ENCODE measurements around the gene RPL37A. TPM values are rescaled to one million over a fixed set of nuclear protein-coding genes. Genes with fewer than 3 reads are reported as not detected.

The RPL37A gene
- total and polyA plus RNA-seq, 2 of the 4 experiments (the other 2 are of a cell fraction) = 341 to 1,572 TPM

- in situ Hi-C loops (cut with MboI; ENCODE audit: low sequenced_read_pairs) = no loop called here
- dilution Hi-C loops (cut with HindIII; ENCODE audit: low sequenced_read_pairs, unreplicated experiment) = no loop called here
- BruUV-seq (replicated peaks) = no TSS peak
- no peak overlapping the region for H2BK120ac ChIP-seq (ENCODE audit: low read depth, low read length)
- no peak overlapping the region for H3K23ac ChIP-seq (ENCODE audit: low read depth, low read length)
- intact Hi-C loops (cut with micrococcal nuclease) = no loop called here
- WGBS, 2 experiments (ENCODE audit: extremely low coverage in 2 of 2, insufficient read length in 1 of 2) = no CpG with 5 or more reads among the region's 3 CpGs
- H3K9ac ChIP-seq (ENCODE audit: low read depth, low read length) = no peak overlapping the region
- CTCF ChIA-PET = no interaction called here
- H3K14ac ChIP-seq (replicated peaks; ENCODE audit: low read depth, low read length) = no peak overlapping the region
- no peak overlapping the region for H4K8ac ChIP-seq (ENCODE audit: low read depth in 2 of 2, low read length in 2 of 2)
- H3K27ac ChIP-seq (ENCODE audit: insufficient read depth, low read length) = no peak overlapping the region
- H2AK9ac ChIP-seq (replicated peaks; ENCODE audit: low read depth, low read length, poor library complexity) = no peak overlapping the region
- no peak for TF ChIP-seq CEBPB (IDR thresholded peaks at IDR 0.05; ENCODE audit: low read depth, low read length)
- TF ChIP-seq MXI1 (IDR thresholded peaks at IDR 0.05; ENCODE audit: borderline replicate concordance, low read depth, low read length) = no peak
- no peak for TF ChIP-seq MAFK (IDR thresholded peaks at IDR 0.05; ENCODE audit: low read depth, low read length)
- no peak for TF ChIP-seq RFX5 (IDR thresholded peaks at IDR 0.05; ENCODE audit: low read depth, low read length)
- no peak for TF ChIP-seq CTCF (conservative IDR thresholded peaks at IDR 0.05; ENCODE audit: low read depth, low read length)
- no peak for TF ChIP-seq SMC3 (IDR thresholded peaks at IDR 0.05; ENCODE audit: low read depth, low read length)
- TF ChIP-seq CHD1 (IDR thresholded peaks at IDR 0.05; ENCODE audit: low read depth, low read length) = no peak
- TF ChIP-seq MAZ (IDR thresholded peaks at IDR 0.05; ENCODE audit: borderline replicate concordance, low read depth, low read length) = no peak
- TF ChIP-seq FOS (IDR thresholded peaks at IDR 0.05; ENCODE audit: low read depth, low read length) = no peak
- no peak for TF ChIP-seq ELK1 (IDR thresholded peaks at IDR 0.05; ENCODE audit: borderline replicate concordance, low read depth, low read length)
- no peak for TF ChIP-seq USF2 (IDR thresholded peaks at IDR 0.05; ENCODE audit: low read depth, low read length)
- no peak for TF ChIP-seq NFE2L2 (IDR thresholded peaks at IDR 0.05; ENCODE audit: low read depth, low read length)
- TF ChIP-seq RCOR1 (IDR thresholded peaks at IDR 0.05; ENCODE audit: insufficient replicate concordance, low read length) = no peak
- TF ChIP-seq BHLHE40 (IDR thresholded peaks at IDR 0.05; ENCODE audit: low read depth, low read length) = no peak
- no peak for TF ChIP-seq RAD21 (IDR thresholded peaks at IDR 0.05; ENCODE audit: low read length)
- TF ChIP-seq POLR2A (IDR thresholded peaks at IDR 0.05; ENCODE audit: low read depth, low read length) = no peak
- no peak overlapping the region for H2AK5ac ChIP-seq (ENCODE audit: low read depth, low read length)
- 0 out of 2 replicates have a peak overlapping the region, but pooled peaks have one; percentile 37 for H4K5ac ChIP-seq (ENCODE audit: low read depth, low read length)
- H3K79me1 ChIP-seq (ENCODE audit: low read depth in 1 of 2, low read length in 2 of 2) = no peaks in the 10 kb centered on the region
- 0 out of 2 replicates have a peak, but pooled peaks cover 2% of the 10 kb centered on the region for H3K9me1 ChIP-seq (ENCODE audit: insufficient read depth, low read length)
- no peak overlapping the region for H4K91ac ChIP-seq (ENCODE audit: insufficient read depth, low read depth, low read length)
- H2AFZ ChIP-seq (replicated peaks; ENCODE audit: low read length, poor library complexity) = no peak overlapping the region
- no peak overlapping the region for H2BK5ac ChIP-seq (ENCODE audit: low read depth, low read length, poor library complexity, severe bottlenecking)
- ATAC-seq (ENCODE audit: low read depth) (no peak), DNase-seq (no peak)
- no peaks in the 10 kb centered on the region for H3K27me3 ChIP-seq (ENCODE audit: control insufficient read depth, insufficient read depth, low read length)
- no peaks in the 10 kb centered on the region for H4K20me1 ChIP-seq (ENCODE audit: insufficient read depth, low read length)
- peak overlapping the region; percentile 33; the same call in 1 of the 2 replicates for H3K4ac ChIP-seq (ENCODE audit: low read depth, low read length)
- no peak overlapping the region for H3K56ac ChIP-seq (ENCODE audit: extremely low read depth, insufficient read depth, low read length)
- no peak overlapping the region for H3K4me3 ChIP-seq (ENCODE audit: insufficient read depth, low read depth, low read length)
- H3K4me1 ChIP-seq (ENCODE audit: control insufficient read depth, insufficient read depth, low read length) = peaks cover 25% of the 10 kb centered on the region
- H3K36me3 ChIP-seq (ENCODE audit: control insufficient read depth, insufficient read depth, low read length) = no peaks in the 10 kb centered on the region
- H3K9me3 ChIP-seq (ENCODE audit: control insufficient read depth, insufficient read depth, low read length) = no peaks in the 10 kb centered on the region
- H2BK20ac ChIP-seq (ENCODE audit: low read depth, low read length) = no peak overlapping the region
- POLR2A ChIA-PET (ENCODE audit: unreplicated experiment) = no interaction called here
- H3K4me2 ChIP-seq (ENCODE audit: low read depth, low read length) = no peak overlapping the region
- H3K18ac ChIP-seq (ENCODE audit: low read depth, low read length) = peak overlapping the region; percentile 50
- H2BK15ac ChIP-seq (ENCODE audit: low read depth, low read length) = 0 out of 3 replicates have a peak overlapping the region, but pooled peaks have one; percentile 44
Measured at GRCh38 chr2:216546241-216546640, 47.6 kb downstream of the RPL37A start.

Measured in IMR-90 (cell line).